IPS-20b (cell line): Measurements from ENCODE around the gene KCNK15.
"Not testable (repeated sequence)": the region's sequence is repeated elsewhere in the genome, so short reads cannot be mapped to it uniquely, and the experiment has no call there.

Experiments
- H3K27ac ChIP-seq: one replicate; pipeline ENCODE4 v1.5.1; 2013; ENCODE audit warnings: low read length
- H3K27me3 ChIP-seq: 2 replicates; pipeline ENCODE4 v1.6.1; 2013; ENCODE audit warnings: mild to moderate bottlenecking, low read length, inconsistent platforms; ENCODE audit not compliant: insufficient read depth
- H3K36me3 ChIP-seq: 2 replicates; pipeline ENCODE4 v1.6.1; 2013; ENCODE audit warnings: low read depth, mild to moderate bottlenecking, inconsistent platforms, low read length, moderate library complexity; ENCODE audit not compliant: insufficient read depth
- H3K4me1 ChIP-seq: 2 replicates; pipeline ENCODE4 v1.6.1; 2013; ENCODE audit warnings: mild to moderate bottlenecking, control low read depth, inconsistent platforms, low read length, moderate library complexity; ENCODE audit not compliant: insufficient read depth
- H3K4me3 ChIP-seq: 2 replicates; pipeline ENCODE4 v1.5.1; 2013; ENCODE audit warnings: mild to moderate bottlenecking, low read length, inconsistent platforms
- H3K9ac ChIP-seq: 2 replicates; pipeline ENCODE4 v1.6.1; 2013; ENCODE audit warnings: low read depth, mild to moderate bottlenecking, inconsistent platforms, low read length, moderate library complexity
- H3K9me3 ChIP-seq: 2 replicates; pipeline ENCODE4 v1.6.1; 2013; ENCODE audit warnings: mild to moderate bottlenecking, low read depth, low read length, inconsistent platforms; ENCODE audit not compliant: insufficient read depth

KCNK15 gene

GRCh38 chr20:44754554-44754953 lies 8.9 kb downstream of the KCNK15 start:
- H3K9ac ChIP-seq = no peak overlapping the region
- H3K9me3 ChIP-seq = no peaks in the 10 kb centered on the region
- H3K27ac ChIP-seq = no peak overlapping the region
- H3K4me1 ChIP-seq = no peaks in the 10 kb centered on the region
- peaks cover 8% of the 10 kb centered on the region; the same call in 1 of the 2 replicates for H3K36me3 ChIP-seq
- H3K4me3 ChIP-seq = no peak overlapping the region
- H3K27me3 ChIP-seq = no peaks in the 10 kb centered on the region

DNA sequence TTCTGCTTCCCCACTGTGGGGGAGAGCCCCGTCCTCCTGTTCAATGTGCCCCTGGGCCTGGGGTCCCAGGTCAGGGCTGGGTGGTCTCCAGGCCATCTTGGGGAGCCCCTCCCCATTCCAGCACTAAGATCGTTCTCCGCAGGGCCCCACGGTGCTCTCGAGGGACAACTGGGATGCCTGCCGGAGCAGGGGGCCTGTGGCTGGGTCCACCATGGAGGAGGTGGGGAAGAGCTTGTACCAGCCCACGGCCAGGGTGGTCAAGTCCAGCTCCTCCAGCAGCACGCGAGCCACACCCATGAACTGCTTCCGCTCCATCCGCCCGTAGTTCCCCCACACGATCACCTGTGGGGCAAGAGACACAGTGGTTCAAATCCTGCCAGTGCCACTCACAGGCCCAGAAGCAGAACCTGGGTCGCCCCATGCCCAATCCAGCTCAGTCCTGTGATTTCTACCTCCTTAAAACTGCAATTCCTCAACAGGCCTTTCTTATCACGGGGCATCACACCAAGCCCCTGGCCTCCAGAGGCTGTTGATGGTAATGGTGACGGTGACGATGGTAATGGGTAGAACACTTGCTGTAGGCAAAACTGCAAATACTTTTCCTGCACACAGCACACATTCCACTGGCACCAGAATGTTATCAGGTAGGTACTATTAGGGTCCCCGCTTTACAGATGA lies 10.5 kb downstream of the KCNK15 start:
- no peak overlapping the region for H3K27ac ChIP-seq

GRCh38 chr20:44756956-44757355 lies 11.3 kb downstream of the KCNK15 start:
- Histone ChIP-seq H3K27ac (no peak overlapping the region), H3K4me3 (no peak overlapping the region), H3K4me1 (no peaks in the 10 kb centered on the region), H3K9ac (no peak overlapping the region), H3K9me3 (no peaks in the 10 kb centered on the region), H3K27me3 (no peaks in the 10 kb centered on the region), H3K36me3 (peaks cover 8% of the 10 kb centered on the region; the same call in 1 of the 2 replicates)

More for the DNA sequence above, 10.5 kb downstream of the KCNK15 start:
- H3K27me3 ChIP-seq = no peaks in the 10 kb centered on the region
- H3K4me1 ChIP-seq = no peaks in the 10 kb centered on the region
- no peak overlapping the region for H3K9ac ChIP-seq
- no peak overlapping the region for H3K4me3 ChIP-seq
- H3K36me3 ChIP-seq = peaks cover 8% of the 10 kb centered on the region; the same call in 1 of the 2 replicates
- no peaks in the 10 kb centered on the region for H3K9me3 ChIP-seq

- Histone ChIP-seq H3K4me3 (no peak overlapping the region), H3K27ac (no peak overlapping the region), H3K36me3 (peaks cover 8% of the 10 kb centered on the region; the same call in 1 of the 2 replicates), H3K9me3 (no peaks in the 10 kb centered on the region), H3K4me1 (no peaks in the 10 kb centered on the region), H3K27me3 (no peaks in the 10 kb centered on the region), H3K9ac (no peak overlapping the region)
Measured at GRCh38 chr20:44758247-44759101, 12.8 kb downstream of the KCNK15 start.

DNA sequence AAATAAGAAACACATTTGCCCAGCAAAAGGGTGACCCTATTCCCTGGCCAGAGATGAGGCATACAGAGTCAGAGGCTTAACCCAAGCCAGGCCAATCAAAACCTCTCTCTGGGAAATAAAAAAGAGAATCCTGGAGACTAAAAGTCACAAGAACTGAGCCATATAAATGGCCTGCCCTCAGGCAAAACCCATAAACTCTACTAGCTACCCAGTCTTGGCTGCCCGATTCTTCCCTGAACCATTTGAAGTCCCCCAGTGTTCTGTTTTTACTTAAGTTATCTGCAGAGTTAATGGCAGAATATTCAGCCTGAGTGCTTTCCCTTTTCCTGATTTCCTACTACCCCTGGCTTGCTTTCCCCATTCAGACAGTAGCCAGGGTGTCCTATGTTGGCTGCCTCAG lies 13.9 kb downstream of the KCNK15 start:
- Histone ChIP-seq H3K27ac (no peak overlapping the region), H3K36me3 (peaks cover 8% of the 10 kb centered on the region; the same call in 1 of the 2 replicates), H3K9ac (no peak overlapping the region), H3K27me3 (no peaks in the 10 kb centered on the region), H3K4me3 (no peak overlapping the region), H3K4me1 (no peaks in the 10 kb centered on the region), H3K9me3 (no peaks in the 10 kb centered on the region)

DNA sequence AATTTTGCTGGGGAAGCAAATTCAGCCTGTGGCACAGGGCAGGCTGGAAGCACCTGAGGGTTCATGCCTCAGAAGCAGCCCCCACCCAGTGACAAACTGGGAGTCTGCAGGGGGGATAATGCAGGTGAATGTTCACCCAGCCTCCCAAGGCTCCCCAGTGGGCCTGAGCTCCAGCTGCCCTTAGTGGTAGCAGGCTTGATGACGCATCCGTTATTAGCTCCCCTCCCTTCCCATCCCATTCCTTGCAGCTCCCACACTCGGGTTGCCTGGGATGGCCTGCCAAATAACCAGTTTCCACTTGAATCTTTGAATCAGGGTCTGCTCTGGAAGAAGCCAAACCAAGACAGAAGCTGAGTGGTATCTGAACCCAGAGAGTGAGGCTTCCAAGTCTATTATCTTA lies 15.8 kb downstream of the KCNK15 start:
- Histone ChIP-seq H3K27me3 (no peaks in the 10 kb centered on the region), H3K4me1 (no peaks in the 10 kb centered on the region), H3K36me3 (peaks cover 5% of the 10 kb centered on the region; the same call in 1 of the 2 replicates), H3K9ac (no peak overlapping the region), H3K9me3 (no peaks in the 10 kb centered on the region), H3K4me3 (no peak overlapping the region), H3K27ac (no peak overlapping the region)

DNA sequence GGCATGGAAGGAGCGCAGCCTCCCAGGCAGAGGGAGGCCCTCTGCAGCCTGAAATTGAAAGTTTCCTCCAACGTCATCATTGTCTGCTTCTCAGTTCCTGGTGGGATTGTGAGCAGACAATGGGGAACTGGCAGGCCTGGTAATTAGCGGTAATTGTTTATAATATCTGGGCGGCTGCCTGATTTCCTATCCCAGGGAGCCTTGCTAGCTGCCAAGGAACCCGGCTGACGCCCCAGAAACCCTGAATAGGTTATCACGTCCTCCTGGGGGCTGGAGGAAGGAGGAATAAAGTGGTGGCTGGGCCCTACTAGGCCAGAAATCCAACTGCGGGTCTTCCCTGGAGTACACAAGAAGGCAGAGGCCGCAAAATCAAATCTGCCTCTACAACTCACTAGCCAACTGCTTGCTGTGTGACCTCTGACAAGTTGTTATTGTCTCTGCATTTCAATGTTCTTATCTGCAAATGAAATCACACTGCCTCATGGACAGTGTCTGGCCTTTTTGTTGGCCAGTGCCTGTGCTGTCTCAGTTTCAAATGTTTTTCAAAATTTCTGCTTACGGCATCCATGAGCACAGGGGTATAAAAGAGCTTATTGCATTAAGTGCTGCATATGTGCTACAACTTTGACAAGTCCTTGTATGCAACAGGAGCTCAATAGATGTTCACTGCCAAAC lies 16.9 kb downstream of the KCNK15 start:
- Histone ChIP-seq H3K36me3 (no peaks in the 10 kb centered on the region), H3K4me1 (no peaks in the 10 kb centered on the region), H3K27ac (no peak overlapping the region), H3K4me3 (no peak overlapping the region), H3K9ac (no peak overlapping the region), H3K27me3 (no peaks in the 10 kb centered on the region), H3K9me3 (no peaks in the 10 kb centered on the region)

DNA sequence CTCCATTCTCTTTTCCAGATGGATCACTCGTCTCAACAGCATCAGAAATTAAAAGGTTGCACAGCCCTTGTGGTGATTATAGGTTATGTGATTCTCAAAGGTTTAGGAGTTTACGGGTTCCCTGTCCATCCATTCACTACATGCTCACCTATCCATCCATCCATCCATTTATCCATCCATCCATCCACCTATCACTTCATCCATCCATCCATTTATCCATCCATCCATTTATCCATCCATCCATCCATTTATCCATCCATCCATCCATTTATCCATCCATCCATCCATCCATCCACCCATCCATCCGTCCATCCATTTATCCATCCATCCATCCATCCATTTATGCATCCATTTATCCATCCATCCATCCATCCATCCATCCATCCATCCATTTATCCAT lies 18.1 kb downstream of the KCNK15 start:
- not testable (repeated sequence) for H3K4me1 ChIP-seq, H3K9ac ChIP-seq, H3K36me3 ChIP-seq, H3K27ac ChIP-seq, H3K4me3 ChIP-seq, H3K9me3 ChIP-seq, H3K27me3 ChIP-seq

DNA sequence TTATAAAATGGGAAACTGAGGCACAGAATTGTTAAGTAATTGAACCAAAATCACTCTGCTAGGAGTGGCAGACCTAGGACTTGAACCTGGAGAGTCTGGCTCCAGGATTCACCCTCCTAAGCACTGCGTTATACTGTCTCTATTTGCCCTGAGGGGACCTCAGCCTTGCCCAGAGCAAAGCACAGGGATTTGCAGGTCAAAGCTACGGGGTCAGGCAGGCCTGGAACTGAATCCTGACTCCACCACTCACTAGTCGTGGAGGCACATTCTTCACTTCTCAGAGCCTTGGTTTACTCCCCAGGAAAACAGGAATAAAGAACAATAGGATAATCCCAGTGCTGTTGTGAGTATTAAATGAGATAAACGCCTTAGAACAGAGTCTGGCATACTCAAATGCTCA lies 19.4 kb downstream of the KCNK15 start:
- H3K27ac ChIP-seq = no peak overlapping the region
- H3K4me1 ChIP-seq = no peaks in the 10 kb centered on the region
- peaks cover under 1% of the 10 kb centered on the region; the same call in 1 of the 2 replicates for H3K36me3 ChIP-seq
- no peak overlapping the region for H3K4me3 ChIP-seq
- H3K9ac ChIP-seq = no peak overlapping the region
- H3K27me3 ChIP-seq = no peaks in the 10 kb centered on the region
- no peaks in the 10 kb centered on the region for H3K9me3 ChIP-seq

DNA sequence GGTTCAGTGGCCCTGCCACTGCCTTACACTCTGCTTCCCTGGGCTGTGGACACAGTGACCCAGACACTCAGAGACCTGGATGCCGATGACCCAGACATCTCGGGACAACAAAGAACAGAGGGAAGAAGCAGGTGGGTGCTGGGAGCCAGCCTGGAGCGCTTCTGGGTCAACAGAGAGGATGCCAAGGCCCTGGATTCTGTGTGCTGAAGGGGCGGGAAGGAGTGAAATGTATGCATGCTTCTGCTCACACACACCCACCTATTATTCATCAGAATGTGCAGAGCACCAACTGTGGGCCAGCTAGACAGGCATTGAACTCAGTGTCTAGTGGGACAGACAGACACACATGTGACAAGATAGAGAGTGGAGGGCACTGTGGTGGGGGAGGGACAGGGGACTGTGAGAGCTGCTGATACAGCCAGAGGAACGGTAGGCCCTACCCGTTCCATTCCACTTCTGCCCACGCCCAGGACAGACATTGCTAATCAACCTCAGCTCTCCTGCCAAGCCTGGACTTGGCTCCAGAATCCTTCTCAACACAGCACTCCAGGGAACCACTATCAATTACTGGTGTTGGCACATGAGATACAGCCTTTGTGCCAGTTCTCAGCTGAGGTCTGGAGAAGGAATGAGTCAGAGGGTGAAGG lies 20.2 kb downstream of the KCNK15 start:
- no peaks in the 10 kb centered on the region for H3K4me1 ChIP-seq

GRCh38 chr20:44768256-44768655 lies 22.6 kb downstream of the KCNK15 start:
- no peaks in the 10 kb centered on the region for H3K4me1 ChIP-seq
- H3K9ac ChIP-seq = no peak overlapping the region
- H3K27me3 ChIP-seq = no peaks in the 10 kb centered on the region
- no peaks in the 10 kb centered on the region for H3K9me3 ChIP-seq
- H3K27ac ChIP-seq = no peak overlapping the region
- no peak overlapping the region for H3K4me3 ChIP-seq
- peaks cover 7% of the 10 kb centered on the region; the same call in 1 of the 2 replicates for H3K36me3 ChIP-seq

More for the DNA sequence above, 20.2 kb downstream of the KCNK15 start:
- Histone ChIP-seq H3K4me3 (no peak overlapping the region), H3K36me3 (peaks cover 7% of the 10 kb centered on the region; the same call in 1 of the 2 replicates), H3K9me3 (no peaks in the 10 kb centered on the region), H3K27ac (no peak overlapping the region), H3K9ac (no peak overlapping the region), H3K27me3 (no peaks in the 10 kb centered on the region)
